ENCODE measurements around the gene SYT8.

DNA sequence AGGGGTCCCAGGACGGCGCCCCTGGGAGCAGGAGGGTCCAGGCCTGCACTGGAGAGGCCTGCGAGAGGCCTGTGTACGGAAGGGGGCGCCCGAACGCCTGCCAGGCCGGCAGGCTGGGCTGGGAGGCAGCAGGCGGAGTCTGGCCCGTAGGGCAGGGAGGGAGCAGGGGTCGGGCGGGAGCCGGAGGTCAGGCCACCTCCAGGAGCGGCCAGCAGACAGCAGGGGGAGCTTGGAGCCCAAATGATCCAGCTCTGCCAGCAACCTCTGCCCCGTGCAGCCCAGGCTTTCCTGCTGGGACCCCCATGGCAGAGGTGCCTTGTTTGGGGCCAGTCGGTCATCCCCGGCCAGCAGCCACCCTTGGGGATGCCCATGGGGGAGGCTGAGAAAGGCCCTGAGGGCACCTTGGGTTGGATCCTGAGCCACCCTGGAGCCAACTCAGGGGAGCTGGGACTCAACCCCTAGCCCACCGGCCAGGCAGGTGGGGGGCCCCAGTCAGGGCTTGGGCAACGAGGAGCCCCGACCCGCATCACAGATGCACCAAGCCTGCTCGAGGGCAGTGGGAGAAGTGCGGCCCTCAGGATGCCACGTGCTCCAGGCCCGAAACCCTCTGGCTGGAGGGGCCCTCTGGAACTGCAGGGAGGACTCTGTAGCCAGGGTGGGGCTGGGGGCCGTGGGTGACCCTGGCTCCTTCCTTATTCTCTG is 9.6 kb upstream of the SYT8 start:
- TF ChIP-seq POLR2AphosphoS5 (IDR thresholded peaks at IDR 0.05) (no peak), CTCF (IDR thresholded peaks at IDR 0.05) (no peak)

All from breast epithelium (tissue), 3 donors.